HG03060 (cell line): ENCODE data around the gene NEB.
A peak's percentile ranks its signal among the peaks of the same experiment; 100 is the strongest.
"Not testable (repeated sequence)": the region's sequence is repeated elsewhere in the genome, so short reads cannot be mapped to it uniquely, and the experiment has no call there.

ENCODE experiments used
- ATAC-seq: cut with Tn5 transposase; IDR thresholded peaks from one replicate; pipeline ENCODE4 v1.9.1; 2021; ENCODE audit warnings: low read depth, moderate number of reproducible peaks; ENCODE audit not compliant: unreplicated experiment

Gene NEB

DNA sequence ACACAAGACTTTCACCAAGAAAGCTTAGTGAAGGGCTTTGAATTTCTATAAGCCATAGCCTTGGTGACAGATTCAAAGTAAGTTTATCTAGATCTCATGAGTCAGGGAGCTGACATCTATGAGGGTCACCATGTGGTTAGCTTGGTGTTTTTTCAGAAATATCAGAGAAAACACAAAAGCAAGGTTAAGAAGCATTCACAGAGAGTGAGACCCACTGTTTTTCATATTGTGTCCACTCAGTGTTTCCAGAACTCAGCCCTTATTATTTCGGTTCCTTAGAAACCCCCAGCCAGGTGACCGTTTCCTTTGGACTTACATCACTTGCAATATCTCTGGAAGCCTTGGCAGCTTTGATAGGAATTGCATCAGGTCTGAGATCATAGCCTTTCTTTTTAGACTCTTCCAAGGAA, 76.6 kb downstream of the NEB start:
- no peak for ATAC-seq

DNA sequence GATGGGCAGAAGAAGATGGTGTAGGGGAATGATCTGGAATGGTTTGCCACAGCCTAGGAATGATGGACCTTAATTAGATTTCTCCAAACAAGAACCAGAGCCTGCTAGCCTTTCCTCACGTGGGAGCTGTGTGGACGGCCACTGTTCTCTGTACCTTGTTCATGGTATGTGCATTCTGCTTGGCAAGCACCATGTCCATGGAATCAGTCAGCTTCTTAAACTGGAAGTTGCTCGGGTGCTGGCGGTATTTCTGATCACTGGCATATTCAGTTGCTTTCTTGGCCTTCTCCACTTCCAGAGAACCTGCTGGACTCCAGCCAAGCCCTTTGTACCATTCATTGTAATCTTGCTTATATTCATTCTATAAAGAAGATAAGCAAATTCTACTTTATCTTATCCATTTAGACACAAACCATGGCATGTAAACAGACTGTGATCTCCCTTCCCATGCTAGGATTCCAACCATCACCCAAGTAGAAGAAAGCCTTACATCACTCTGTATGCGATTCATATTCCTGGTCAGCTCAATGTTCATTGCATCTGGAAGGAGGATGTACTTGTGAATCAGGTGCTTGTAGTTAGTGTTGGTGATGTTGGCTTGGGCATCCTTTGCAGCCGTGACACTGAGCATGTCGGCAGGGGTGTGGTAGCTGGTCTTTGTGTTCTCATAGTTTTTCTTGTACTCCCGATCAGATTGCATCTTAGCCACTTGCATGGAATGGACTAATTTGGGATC, 78.4 kb downstream of the NEB start:
- ATAC-seq: no peak

- no peak for ATAC-seq
Measured at GRCh38 chr2:151654891-151655290, 79.4 kb downstream of the NEB start.

GRCh38 chr2:151654085-151654484, 80.2 kb downstream of the NEB start:
- no peak for ATAC-seq

DNA sequence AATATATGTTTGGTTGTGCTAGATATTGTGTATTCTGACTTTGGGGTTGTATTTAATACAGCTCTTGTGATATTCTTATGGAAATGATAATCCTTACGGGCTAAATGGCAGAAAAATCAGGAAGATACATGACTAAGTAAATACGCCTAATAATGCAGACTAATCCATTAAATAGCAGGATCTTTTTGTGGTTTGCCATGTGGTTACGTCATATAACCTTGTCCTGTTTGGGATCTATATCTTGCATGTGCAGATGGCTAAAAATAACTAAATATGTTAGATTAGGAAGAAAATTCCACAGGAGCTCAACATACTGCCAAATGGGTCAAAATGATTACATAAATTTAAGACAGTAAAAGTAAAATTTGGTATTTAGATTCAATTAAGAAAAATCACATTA, 83.0 kb downstream of the NEB start:
- no peak for ATAC-seq

- ATAC-seq: no peak
Measured at GRCh38 chr2:151650456-151650855, 83.8 kb downstream of the NEB start.

DNA sequence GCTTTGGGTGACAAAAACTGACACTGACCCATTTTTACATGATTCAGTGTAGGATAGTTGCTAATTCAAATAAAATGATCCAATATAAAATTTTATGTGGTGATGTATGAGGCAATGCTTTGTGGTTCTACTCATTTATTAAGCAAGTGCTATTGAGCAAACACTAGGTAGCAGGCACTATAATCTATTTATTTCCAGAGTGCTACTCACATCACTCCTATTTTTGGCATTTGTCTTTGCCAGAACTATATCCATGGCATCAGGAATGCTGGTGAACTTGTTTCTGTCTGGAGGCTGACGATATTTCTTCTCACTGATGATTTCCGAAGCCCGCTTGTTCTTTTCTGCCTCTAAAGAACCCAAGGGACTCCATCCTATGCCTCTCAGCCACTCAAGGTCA, 84.3 kb downstream of the NEB start:
- no peak for ATAC-seq

DNA sequence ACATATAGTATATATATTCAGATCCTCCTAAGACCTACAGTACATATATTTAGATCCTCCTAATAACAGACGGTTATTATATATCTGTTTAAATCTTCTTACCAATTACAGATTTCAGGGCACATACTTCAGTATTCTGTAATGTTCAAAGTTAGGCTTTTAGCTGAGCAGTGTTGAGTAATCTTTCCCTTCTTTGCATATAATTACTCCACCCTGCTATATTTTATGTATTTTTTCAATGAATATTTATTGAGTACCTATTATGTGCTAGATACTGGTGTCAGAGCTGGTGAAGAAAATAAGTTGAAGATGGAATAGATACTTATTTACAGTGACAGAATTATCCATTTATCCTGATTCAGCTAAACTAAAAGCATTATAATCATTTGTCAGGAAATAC, 84.9 kb downstream of the NEB start:
- no peak for ATAC-seq

GRCh38 chr2:151646512-151646911, 87.8 kb downstream of the NEB start:
- not testable (repeated sequence) for ATAC-seq

DNA sequence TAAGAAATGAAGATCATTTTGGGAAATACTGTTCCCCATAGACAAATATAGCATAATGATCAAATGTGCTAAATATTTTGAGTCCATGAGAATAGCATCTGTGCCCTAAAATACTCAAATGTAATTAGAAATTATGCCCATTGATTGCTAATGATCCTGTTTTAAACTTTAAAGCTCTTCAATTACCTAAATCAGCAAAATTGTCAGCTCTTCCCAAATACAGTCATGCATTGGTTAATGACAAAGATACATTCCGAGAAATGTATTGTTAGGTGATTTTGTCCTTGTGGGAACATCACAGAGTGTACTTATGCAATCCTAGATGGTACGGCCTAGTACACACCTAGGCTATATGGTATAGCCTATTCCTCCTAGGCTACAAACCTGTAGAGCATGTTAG, 89.7 kb downstream of the NEB start:
- ATAC-seq: no peak

- ATAC-seq: not testable (repeated sequence)
Measured at GRCh38 chr2:151641895-151642294, 92.4 kb downstream of the NEB start.

DNA sequence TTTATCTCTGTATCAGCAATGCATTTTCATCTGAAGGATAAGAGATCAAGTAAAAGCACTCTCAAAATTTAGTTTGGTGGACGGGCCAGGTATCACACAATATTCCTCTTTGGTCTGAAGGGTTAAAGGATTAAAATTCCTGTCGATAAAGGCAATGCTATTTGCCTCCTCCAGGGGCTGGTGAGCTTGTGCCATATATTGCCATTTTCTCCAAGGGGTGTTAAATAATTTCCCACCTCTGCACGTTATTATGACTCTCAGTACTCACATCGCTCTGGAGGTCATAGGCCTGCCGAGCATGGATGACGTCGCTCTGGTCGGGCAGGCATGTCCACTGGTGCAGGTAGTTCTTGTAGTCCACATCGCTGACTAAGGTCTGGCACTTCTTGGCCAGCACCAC, 94.2 kb downstream of the NEB start:
- ATAC-seq: no peak

DNA sequence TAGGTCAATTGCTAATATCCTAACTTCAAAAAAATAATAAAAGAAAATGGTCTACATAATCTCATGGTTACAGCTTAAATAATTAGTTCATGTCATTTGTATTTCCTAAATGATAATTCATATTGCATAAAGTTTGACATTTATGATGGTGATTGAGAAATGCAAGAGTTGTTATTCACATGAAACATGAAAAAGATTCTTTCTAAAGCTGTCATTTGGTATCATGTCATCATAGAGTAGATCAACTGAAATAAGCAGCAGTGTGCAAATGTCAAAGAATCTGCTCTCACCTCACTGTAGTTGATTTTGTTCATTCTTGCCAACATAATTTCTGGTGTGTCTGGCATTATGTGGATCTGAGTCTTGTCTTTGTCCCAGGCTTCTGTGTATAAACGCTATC, 95.3 kb downstream of the NEB start:
- ATAC-seq: no peak

GRCh38 chr2:151638191-151638933, 95.9 kb downstream of the NEB start:
- ATAC-seq: no peak

DNA sequence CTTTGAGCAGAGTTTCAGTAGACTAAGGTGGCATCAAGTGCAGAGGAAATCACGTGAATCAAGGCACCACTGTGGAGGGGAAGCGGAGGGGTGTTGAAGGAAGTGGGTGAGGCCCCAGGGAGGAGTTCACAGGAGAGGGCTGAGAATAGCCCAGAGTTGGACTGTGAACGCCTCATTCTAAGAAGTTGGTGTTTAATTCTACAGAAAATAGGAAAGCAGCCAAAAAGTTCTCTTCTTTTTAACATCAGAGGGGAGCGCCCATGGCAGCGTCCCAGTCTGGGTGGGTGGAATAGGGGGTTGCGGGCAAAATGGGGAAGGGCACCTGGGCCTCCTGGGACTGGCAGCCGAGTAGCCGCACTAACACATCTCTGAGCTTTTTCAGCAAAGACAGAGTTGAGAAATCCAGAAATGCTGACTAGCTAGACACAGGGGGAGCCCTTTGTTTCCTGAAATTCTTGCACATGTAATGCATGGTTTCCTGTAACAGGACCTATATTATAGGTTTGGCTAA, 97.0 kb downstream of the NEB start:
- ATAC-seq: peak; percentile 50

GRCh38 chr2:151634736-151635467, 99.4 kb downstream of the NEB start:
- ATAC-seq: no peak

DNA sequence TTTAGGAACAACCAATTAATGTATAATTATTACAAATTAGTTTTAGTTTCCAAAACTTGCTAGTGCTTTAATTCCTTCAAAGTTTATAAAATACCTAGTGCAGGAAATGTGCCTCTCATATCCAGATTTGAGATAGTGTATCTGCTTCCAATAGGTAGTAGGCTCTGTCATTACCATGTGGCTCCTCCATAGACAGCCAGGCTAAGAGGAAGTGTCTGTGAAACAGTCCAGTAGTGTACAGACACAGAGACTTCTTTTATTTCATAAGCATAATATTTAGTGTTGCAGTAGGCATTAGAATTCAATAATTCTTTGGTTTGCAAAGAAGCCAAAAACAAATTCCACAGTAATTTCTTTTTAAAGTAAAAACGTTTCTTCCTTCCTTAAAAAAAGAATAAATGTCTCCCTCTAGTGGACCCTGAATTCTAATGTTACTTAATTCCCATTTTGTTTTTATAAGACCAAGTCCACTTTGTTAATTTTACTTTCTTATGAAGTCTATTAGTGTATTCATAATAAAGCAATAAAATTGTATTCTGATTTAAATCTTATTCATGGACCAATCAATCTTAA, 101.2 kb downstream of the NEB start:
- no peak for ATAC-seq

- ATAC-seq: no peak
Measured at GRCh38 chr2:151630372-151630771, 103.9 kb downstream of the NEB start.

DNA sequence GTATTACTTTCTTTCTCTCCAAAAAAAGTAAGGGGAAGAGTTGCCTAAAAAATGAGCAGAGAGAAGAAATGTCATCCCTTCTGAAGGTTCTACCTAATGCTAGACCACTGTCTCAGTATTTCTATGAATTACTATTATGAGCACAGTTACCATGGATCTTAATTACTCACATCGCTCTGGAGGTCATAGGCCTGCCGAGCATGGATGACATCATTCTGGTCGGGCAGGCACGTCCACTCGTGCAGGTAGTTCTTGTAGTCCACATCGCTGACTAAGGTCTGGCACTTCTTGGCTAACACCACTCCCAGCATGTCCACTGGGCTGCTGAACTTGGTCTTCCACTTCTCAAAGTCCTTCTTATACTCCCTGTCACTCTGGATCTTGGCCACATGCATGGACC, 106.9 kb downstream of the NEB start:
- no peak for ATAC-seq

DNA sequence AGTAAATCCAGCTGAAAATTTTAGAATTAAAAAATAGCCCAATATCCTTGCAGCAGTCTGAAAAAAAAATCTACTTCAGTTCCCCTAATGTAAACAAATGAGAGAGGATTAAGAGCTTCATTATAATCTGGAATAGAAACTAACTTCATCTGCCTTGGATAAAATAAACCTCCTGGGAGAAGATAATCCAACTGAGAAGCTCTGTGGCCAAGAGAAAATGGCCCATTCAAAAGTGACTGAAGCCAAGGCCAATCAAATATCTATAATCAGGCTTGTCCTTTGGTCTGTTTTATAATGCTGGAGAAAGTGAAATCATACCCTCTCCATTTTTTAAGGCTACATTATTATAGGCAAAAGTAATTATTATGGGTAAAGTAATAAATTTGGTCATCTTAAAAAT, 110.0 kb downstream of the NEB start:
- no peak for ATAC-seq

- ATAC-seq: no peak
Measured at GRCh38 chr2:151623631-151624030, 110.6 kb downstream of the NEB start.
